SIG-M5 (cell line): ENCODE measurements around the gene COL20A1.

Experiments used
- DNase-seq: peaks from one replicate; lab custom pipeline; 2025; lab: John Stamatoyannopoulos, UW

The COL20A1 gene

DNA sequence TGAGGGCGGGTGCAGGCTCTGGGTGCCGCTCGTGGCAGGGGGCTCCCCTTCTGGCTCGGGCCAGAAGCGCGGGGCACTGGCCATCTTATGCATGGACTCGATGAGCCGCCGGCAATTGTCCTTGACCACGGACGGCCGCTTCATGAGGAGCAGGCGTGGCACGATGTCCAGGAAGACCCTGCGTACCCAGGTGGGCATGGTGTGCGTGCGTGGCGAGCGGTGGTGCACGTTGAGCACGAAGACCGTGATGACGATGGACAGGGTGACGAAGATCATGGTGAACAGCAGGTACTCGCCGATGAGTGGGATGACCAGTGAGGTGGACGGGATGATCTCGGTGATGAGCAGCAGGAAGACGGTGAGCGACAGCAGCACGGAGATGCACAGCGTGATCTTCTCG lies 57.2 kb downstream of the COL20A1 start:
- DNase-seq: no peak

GRCh38 chr20:63350597-63351325 lies 57.8 kb downstream of the COL20A1 start:
- DNase-seq: no peak

GRCh38 chr20:63351326-63351700 lies 58.3 kb downstream of the COL20A1 start:
- DNase-seq: no peak

DNA sequence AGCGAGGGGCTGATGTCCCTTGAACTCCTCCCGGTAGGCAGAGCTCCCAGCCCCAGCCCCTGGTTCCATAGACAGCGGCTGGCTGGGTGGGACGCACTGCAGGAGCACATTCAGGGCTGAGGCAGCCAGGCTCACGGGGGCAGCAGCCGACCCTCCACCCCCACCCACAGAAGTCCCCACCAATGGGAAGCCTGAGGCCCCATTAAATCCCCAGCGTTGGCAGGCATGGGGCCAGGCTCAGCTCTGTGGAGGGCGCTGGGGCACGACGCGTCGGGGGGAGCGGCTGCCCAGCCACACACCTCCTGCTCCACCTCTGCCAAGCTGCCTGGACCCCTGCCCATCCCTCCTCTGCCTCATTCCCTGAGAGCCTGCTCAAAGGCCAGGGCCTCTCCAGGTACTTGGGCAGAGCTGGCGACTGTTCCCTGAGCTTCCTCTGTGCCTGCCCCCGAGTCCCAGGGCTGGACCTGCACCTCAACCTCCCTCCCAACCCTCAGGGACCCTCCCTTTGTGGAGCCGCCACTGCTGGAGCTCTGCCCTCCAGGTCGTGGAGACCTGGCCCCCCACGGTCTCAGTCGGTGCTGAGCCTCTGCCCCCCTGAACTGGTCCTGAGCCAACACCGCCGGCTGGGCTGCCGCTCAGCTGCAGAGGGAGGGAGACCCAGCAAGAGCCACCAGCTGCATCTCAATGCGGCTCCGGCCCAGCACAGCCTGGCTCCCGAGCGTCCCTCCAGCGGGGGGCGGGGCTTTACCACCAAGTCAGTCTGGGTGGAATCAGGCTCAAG lies 59.0 kb downstream of the COL20A1 start:
- no peak for DNase-seq

DNA sequence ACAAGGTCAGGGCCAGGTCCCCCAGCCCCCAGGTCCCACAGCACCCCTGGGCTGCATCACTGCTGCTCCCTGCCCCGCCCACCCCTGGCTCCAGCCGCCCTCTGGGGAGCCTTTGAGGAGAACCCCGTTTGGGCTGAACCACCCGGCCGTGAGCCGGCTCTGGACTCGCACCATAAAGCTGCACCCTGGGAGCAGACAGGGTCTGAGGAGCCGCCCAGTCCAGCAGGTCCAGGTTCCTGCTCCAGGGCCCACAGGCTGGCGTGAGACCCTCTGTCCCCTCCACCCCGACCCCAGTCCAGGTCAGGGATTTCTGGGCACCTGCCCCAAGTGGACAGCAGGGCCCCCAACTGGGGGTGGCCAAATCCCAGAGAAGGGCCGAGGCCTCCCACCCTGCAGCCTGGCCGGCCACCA lies 59.8 kb downstream of the COL20A1 start:
- DNase-seq: no peak

- no peak for DNase-seq
Measured at GRCh38 chr20:63354636-63355350, 61.8 kb downstream of the COL20A1 start.

DNA sequence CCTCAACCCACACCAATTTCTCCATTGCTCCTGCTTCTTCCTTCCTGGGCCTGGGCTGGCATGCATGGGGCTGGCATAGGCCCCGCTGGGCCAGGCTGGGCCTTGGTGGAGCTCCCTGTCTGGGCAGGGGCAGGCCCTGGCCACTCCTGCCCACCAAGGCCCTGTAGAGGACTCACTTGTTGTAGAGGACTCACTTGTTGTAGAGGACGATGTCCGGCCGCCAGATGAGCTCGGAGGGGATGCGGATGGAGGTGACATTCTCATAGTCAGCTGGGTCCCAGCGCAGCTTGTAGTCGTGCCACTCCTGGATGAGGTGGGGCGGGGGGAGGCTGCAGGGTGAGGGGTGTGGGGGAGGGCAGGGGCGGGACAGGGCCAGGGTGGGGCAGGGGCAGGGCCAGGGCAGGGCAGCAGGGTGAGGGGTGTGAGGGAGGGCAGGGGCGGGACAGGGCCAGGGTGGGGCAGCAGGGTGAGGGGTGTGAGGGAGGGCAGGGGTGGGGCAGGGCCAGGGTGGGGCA lies 62.9 kb downstream of the COL20A1 start:
- no peak for DNase-seq

DNA sequence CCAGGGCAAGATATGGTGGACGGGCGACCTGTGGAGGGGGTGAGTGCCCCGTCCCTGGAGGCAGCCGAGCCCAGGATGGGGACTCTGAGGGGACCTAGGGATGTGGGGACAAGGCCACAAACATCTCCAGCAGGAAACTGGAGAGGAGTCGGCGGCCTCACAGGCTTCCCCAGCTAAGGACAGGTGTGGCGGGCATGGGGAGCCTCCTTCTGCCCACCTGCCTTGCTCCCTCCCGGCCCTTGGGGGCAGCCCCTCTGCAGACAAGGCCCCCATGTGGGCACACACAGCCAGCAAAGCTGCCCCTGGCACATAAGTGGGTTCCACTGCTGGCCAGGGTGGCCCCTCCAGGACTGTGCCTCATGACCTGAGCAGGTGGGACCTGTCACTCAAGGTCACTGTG lies 63.5 kb downstream of the COL20A1 start:
- DNase-seq: no peak

DNA sequence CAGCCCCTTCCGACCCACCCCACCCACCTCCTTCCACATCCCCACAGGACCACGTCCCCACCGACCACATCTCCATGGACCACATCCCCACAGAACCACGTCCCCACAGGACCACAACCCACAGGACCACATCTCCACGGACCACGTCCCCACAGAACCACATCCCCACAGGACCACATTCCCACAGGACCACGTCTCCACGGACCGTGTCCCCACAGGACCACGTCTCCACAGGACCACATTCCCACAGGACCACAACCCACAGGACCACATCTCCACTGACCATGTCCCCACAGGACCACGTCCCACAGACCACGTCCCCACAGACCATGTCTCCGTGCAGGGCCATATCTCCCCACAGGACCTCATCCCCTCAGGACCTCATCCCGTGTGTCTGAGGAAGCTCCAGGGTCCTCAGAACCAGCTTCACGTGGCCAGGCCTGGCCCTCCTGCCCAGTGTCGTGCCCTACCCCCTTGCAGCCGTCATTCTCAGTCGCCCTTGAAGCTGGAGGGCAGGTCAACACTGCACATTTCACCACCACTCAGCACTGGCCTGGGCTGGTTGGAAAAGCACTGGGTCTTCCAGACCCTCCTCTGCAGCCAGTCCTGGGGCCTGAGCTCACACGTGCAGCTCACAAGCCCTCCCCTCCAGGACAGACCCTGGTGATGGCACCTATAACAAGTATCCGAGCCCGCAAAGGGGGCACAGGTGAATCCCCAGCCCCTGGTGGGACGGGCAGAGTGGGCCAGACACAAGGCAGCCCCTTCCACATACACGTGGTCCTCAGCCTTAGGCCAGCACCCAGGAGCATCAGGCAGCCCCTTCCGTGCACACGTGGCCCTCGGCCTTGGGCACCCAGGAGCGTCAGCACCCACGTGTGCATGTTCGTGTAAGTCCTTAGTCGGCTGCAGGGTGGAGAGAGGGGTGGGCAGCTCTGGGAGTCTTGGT lies 64.2 kb downstream of the COL20A1 start:
- DNase-seq: no peak

DNA sequence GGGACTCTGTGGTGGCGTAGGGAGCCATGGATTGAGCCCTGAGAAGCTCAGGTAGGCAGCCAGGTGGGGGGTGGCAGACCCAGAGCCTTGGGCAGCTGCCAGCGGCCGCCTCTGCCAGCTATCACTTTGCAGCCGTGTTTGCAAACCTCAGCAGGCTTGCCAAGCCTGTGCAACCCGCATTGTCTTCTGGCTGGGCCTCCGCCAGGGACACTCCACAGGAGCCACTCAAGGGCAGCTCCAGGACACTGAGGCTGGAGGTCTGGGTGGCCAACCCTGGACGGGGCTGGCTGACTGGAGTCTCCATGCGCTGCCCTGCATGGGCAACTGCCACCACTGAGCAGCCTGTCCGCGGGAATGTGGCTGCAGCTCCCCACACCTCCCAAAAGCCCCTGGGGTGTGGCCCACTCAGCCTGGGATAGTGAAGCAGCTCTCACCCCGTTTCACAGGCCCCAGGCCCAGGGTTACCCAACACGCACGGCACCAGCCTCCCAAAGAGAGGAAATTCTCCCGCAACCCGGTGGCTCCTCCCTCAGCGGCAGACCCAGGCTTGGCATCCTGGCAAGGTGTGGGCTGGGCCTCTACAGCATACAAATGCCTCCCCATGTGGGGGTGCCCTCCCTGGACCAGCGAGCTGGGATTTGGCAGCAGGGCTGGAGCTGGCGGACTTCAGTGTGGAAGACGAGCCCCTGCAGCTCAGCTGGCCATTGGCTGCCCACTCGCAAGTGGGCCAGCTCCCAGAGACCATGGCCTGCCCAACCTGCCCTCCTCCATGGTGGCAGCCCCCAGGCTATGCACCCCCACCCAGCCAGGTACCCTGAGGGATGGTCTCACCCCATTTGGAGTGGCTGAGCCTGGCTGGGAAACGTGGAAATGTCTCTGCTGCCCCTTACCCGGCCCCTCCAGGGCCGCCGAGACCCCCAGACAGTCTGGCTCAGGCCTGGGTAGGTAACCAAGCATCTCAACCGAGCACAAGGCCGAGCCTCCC lies 65.2 kb downstream of the COL20A1 start:
- DNase-seq: no peak

DNA sequence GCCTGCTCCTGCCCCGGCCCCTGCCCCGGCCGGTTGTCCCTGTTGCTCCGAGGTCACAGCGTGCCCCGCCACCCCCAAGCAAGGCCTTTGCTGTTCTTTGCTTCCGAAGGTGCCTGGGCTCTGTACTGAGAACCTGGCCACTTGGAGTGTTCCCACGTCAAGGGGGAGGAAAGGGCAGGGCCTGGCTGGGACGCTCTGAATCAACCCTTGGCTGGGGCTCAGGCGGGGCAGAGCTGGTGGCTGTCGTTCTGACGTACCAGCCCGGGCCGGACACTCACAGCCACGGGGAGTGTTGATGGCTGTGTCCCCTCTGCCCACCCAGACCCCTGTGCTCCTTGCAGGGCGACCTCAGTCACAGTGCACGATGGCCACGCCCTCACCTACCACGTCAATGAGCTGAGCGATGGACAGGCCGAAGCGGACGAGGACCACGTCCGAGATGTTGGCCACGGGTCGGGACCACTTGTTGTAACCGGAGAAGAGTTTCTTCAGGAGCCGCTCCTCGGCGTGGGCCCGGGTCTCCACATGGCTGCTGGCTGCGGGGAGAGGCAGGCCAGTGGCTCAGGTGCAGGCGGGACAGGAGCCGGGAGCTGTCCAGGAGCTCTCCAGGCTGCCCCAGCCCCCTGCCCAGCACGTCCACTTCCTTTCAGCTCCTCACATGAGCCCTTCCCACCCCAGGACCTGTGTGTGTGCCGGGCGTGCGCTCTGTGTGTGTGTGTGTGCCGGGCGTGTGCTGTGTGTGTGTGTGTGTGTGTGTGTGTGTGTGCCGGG lies 66.4 kb downstream of the COL20A1 start:
- no peak for DNase-seq

DNA sequence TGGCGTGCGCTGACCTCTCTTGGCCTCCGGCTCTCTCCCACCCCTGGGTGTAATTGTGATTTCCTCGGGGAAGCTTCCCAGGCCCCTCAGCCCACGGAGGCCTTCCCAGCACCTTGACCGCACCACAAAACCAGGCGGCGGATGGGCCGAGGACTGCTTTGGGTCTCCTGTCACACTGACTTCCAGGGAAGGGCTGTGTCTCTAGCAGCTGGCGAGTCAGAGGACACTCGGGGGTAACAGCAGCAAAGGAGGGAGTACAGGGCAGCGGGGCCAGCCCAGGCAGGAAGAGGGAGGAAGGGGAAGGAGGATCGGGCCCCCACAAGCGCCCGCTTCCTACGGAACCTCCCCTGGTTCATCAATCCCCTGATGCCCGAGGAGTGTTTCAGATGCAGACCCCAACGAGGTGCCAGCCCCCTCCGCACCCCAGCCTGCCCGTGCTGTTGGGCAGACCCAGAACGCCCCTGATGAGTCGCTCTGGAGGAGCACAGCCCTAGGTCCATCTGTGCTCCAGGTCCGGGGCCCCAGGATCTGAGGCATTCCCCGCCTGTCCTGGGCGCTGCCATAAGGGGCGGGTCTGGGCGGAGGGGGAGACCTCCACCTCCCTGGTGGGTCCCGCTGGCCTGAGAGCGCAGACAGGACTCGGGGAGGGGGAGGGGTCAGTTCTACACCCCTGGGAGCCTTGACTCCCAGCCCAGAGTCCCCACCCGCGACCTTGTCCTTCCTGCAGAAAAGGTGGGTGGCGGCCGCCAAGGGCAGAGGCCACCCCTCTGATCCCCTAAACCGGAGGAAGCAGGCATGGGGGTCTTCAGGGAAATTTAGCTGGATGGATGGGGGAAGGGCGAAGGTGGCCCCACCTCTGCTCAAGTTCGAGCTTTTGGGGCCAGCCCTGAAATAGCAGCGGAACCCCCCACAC lies 67.2 kb downstream of the COL20A1 start:
- DNase-seq: no peak

GRCh38 chr20:63360850-63361518 lies 68.0 kb downstream of the COL20A1 start, which contains the start of gene CHRNA4:
Gene CHRNA4, minus strand, starts transcription at chr20:63361349. Its CDS starts 184 bp downstream, at chr20:63361165.
- no peak for DNase-seq

- DNase-seq: no peak
Measured at GRCh38 chr20:63361519-63362435, 68.8 kb downstream of the COL20A1 start.

DNA sequence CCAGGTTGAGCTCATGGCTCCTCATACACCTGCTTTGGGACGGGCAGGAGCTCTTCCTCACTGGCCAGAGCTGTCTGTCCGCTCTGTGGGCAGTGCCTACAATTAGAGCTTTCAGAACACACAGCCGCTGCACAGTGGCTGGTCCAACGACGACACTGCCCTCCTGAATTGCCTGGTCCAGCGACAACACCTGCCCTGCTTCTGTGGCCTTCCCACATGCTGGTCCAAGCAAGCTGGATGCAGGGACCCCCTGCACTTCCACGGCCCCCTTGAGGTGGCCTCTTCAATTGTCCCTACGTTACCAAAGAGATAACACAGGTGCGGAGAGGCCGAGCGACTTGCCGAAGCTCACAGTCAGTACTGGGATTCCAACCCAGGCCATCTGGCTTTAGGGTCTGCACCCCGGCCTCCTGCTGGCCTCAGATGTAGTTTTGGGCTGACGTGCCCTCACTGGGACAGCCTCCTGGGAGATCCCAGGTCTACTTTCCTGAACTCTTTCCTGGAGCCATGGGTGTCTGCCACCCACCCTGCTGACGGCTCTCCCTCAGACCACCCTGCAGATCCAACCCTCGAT lies 69.5 kb downstream of the COL20A1 start:
- DNase-seq: no peak
